ENCODE measurements around the gene SPDEF. TPM values are rescaled to one million over a fixed set of nuclear protein-coding genes. Genes with fewer than 3 reads are reported as not detected.

Gene SPDEF
- total RNA-seq, 4 donors from 2014 or later = 9.0 to 57.3 (median 31.5) TPM

DNA sequence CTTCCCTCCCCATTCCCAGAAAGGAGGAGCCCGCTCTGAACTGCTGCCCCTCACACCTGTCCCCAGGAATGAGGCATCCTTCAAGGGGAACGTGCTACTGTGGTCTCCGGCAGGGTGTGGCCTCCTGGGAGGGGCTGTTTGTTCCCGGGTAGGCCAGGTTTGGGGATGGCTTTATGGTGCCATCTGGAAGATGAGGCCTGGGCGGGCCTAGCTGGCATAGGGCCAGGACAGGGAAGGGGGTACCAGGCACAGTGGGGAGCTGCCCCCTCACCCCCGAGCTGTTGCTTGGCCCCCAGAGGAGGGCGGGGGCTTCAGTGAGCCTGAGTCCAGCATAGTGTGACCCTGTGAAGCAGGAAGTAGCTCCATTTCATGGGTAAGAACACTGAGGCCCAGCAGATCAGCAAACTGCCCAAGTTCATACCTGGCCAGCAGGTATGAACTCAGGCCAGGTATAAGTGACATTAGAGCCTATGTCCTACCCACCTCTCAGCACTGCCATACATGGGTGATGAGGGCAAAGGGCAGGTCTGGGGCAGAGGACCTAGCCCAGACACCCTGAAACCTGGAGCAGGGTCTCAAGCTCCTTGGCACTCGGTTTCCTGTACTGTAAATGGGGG is 17.5 kb upstream of the SPDEF start:
- intact Hi-C loops (cut with DNase I; ENCODE audit: low total_unique reads) (no loop called here), in situ Hi-C loops (cut with MboI; ENCODE audit: low pct_ligation_motif_present in 1 of 4, low pct_unique_long_range_greater_than_20kb in 1 of 4, low sequenced_read_pairs in 3 of 4) (no loop called here)
- TF ChIP-seq POLR2AphosphoS5 (IDR thresholded peaks at IDR 0.05) (peak in 2 of 3 donors; percentile 19 to 21), EP300 (IDR thresholded peaks at IDR 0.05; ENCODE audit: low read depth) (no peak)
- TF ChIP-seq, protein P1, sequence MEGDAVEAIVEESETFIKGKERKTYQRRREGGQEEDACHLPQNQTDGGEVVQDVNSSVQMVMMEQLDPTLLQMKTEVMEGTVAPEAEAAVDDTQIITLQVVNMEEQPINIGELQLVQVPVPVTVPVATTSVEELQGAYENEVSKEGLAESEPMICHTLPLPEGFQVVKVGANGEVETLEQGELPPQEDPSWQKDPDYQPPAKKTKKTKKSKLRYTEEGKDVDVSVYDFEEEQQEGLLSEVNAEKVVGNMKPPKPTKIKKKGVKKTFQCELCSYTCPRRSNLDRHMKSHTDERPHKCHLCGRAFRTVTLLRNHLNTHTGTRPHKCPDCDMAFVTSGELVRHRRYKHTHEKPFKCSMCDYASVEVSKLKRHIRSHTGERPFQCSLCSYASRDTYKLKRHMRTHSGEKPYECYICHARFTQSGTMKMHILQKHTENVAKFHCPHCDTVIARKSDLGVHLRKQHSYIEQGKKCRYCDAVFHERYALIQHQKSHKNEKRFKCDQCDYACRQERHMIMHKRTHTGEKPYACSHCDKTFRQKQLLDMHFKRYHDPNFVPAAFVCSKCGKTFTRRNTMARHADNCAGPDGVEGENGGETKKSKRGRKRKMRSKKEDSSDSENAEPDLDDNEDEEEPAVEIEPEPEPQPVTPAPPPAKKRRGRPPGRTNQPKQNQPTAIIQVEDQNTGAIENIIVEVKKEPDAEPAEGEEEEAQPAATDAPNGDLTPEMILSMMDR (IDR thresholded peaks at IDR 0.05) = no peak
- Histone ChIP-seq H3K9me3 (no peaks in the 10 kb centered on the region), H3K27me3 (peaks cover 19% of the 10 kb centered on the region), H3K27ac (peak overlapping the region in 1 of 4 donors; percentile 21), H3K4me3 (no peak overlapping the region), H3K36me3 (no peaks in the 10 kb centered on the region), H3K4me1 (peaks cover 0 to 11% (median 2%) of the 10 kb centered on the region in 4 donors)
- peak; percentile 34 for DNase-seq
- 52% methylated on average over 8 of the region's 8 CpGs; no CpG with 5 or more reads in 1 of the 2 donors for WGBS, 2 donors (ENCODE audit: low coverage in 1 of 2)

DNA sequence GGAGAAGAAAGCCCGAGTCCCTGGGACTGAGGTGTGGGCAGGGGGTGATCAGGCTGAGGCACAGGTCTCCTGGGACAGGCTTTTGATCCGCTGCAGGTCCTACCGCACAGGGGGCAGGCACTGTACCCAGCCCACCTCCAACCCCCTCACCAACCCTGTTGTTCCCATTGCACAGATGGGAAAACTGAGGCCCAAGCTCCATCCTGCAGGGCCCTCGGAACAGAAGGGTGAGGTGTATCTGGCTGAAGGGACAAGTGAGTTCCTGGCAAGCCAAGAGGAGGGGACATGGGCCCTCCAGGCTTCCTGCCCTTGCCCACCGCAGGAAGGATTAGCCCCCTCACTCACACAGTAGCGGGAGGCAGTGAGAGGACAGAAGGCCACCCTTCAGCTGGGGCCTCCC is 16.5 kb upstream of the SPDEF start:
- Histone ChIP-seq H3K9me3 (no peaks in the 10 kb centered on the region), H3K4me3 (no peak overlapping the region), H3K4me1 (peaks cover 0 to 11% (median 2%) of the 10 kb centered on the region in 4 donors), H3K36me3 (no peaks in the 10 kb centered on the region), H3K27me3 (peaks cover 23% of the 10 kb centered on the region), H3K27ac (no peak overlapping the region)
- WGBS, 2 donors (ENCODE audit: low coverage in 1 of 2) = 83% methylated on average over 6 of the region's 6 CpGs; no CpG with 5 or more reads in 1 of the 2 donors
- in situ Hi-C loops (cut with MboI; ENCODE audit: low pct_ligation_motif_present in 1 of 4, low pct_unique_long_range_greater_than_20kb in 1 of 4, low sequenced_read_pairs in 3 of 4) = no loop called here
- TF ChIP-seq POLR2A (IDR thresholded peaks at IDR 0.05) (no peak), POLR2AphosphoS5 (IDR thresholded peaks at IDR 0.05) (no peak), EP300 (IDR thresholded peaks at IDR 0.05; ENCODE audit: low read depth) (no peak)
- TF ChIP-seq, protein P1 (IDR thresholded peaks at IDR 0.05) = no peak
- DNase-seq = no peak
- intact Hi-C loops (cut with DNase I; ENCODE audit: low total_unique reads) = no loop called here

DNA sequence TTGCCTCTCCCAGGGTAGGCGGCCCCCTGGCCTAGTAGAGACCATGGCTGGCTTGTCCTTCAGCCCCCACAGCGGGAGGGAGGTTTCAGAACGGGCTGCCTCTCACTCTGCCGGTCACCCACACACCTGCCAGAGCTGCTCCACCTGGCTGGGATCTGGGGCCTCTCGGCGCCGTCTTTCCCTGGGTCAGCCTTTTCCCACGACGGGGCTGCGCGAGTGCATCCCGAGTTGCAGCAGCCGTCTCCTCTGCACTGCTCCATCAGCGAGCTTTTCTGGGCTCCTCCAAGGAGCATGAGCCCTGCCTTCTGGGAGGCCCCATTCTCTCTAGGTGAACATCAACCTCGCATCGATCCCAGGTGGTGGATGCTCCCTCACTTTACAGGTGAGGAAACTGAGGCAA is 15.9 kb upstream of the SPDEF start:
- no peaks in the 10 kb centered on the region for H3K36me3 ChIP-seq
- no peak overlapping the region for H3K27ac ChIP-seq
- no peak overlapping the region for H3K4me3 ChIP-seq
- no peak for DNase-seq
- peaks cover 0 to 11% (median 2%) of the 10 kb centered on the region in 4 donors for H3K4me1 ChIP-seq
- in situ Hi-C loops (cut with MboI; ENCODE audit: low pct_ligation_motif_present in 1 of 4, low pct_unique_long_range_greater_than_20kb in 1 of 4, low sequenced_read_pairs in 3 of 4) = no loop called here
- 82% methylated on average over 16 of the region's 16 CpGs; no CpG with 5 or more reads in 1 of the 2 donors for WGBS, 2 donors (ENCODE audit: low coverage in 1 of 2)
- TF ChIP-seq, protein P1 (IDR thresholded peaks at IDR 0.05) = no peak
- no peak for TF ChIP-seq POLR2A (IDR thresholded peaks at IDR 0.05)
- TF ChIP-seq POLR2AphosphoS5 (IDR thresholded peaks at IDR 0.05) = no peak
- TF ChIP-seq EP300 (IDR thresholded peaks at IDR 0.05; ENCODE audit: low read depth) = no peak
- H3K27me3 ChIP-seq = peaks cover 23% of the 10 kb centered on the region
- H3K9me3 ChIP-seq = no peaks in the 10 kb centered on the region
- intact Hi-C loops (cut with DNase I; ENCODE audit: low total_unique reads) = no loop called here

DNA sequence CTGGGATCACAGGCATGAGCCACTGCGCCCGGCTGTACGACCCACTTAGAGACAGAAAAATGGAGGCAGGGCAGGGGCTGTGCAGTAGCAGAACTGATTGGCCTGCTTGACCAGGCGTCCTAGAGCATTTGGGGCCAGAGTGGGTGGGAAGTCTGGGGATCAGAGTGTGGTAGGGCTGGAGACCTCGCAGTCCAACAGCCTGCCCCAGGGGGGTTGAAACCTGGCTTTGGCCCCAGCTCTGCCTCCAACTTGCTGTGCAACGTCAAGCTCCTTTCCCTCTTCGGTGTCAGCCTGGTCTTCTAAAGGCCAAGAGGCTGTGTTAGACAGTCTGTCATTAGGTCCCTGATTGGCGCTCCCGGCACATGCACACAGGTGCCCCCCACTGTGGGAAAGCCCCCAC is 15.3 kb upstream of the SPDEF start:
- Histone ChIP-seq H3K4me3 (no peak overlapping the region), H3K4me1 (peaks cover 0 to 11% (median 2%) of the 10 kb centered on the region in 4 donors), H3K9me3 (no peaks in the 10 kb centered on the region), H3K27me3 (peaks cover 23% of the 10 kb centered on the region), H3K36me3 (no peaks in the 10 kb centered on the region), H3K27ac (no peak overlapping the region)
- intact Hi-C loops (cut with DNase I; ENCODE audit: low total_unique reads) (no loop called here), in situ Hi-C loops (cut with MboI; ENCODE audit: low pct_ligation_motif_present in 1 of 4, low pct_unique_long_range_greater_than_20kb in 1 of 4, low sequenced_read_pairs in 3 of 4) (no loop called here)
- TF ChIP-seq, protein P1 (IDR thresholded peaks at IDR 0.05) = no peak
- TF ChIP-seq POLR2AphosphoS5 (IDR thresholded peaks at IDR 0.05) (no peak), POLR2A (IDR thresholded peaks at IDR 0.05) (no peak), EP300 (IDR thresholded peaks at IDR 0.05; ENCODE audit: low read depth) (no peak)
- 85% methylated on average over 9 of the region's 9 CpGs; no CpG with 5 or more reads in 1 of the 2 donors for WGBS, 2 donors (ENCODE audit: low coverage in 1 of 2)
- no peak for DNase-seq
